GM12878 (cell line): Measurements from ENCODE around the gene CACTIN. TPM values are rescaled to one million over a fixed set of nuclear protein-coding genes. Genes with fewer than 3 reads are reported as not detected.

ENCODE experiments used
- ASH2L ChIP-seq: fragments of 300-600, 200-600 bp; sonication (generic); IDR thresholded peaks from 2 replicates; pipeline ENCODE4 v1.6.1; 2017; ENCODE audit warnings: low read depth, mild to moderate bottlenecking, borderline replicate concordance
- BACH1 ChIP-seq: fragments of 450-650 bp; IDR thresholded peaks from 2 replicates; pipeline ENCODE4 v1.6.1; 2017; ENCODE audit warnings: mild to moderate bottlenecking, borderline replicate concordance
- BHLHE40 ChIP-seq, 2 experiments: fragments of 450-650 bp in 1 of 2; IDR thresholded peaks; 2 replicates each; pipeline ENCODE4 v1.6.1; 2011 to 2017; ENCODE audit warnings: low read depth in 2 of 2, borderline replicate concordance in 1 of 2, improper control_type of control experiment in 1 of 2, low read length in 1 of 2, mild to moderate bottlenecking in 1 of 2
- EZH2 ChIP-seq: IDR thresholded peaks from 2 replicates; pipeline ENCODE4 v1.6.1; 2012; ENCODE audit warnings: low read depth, mild to moderate bottlenecking, control low read depth, inconsistent platforms, low read length, borderline replicate concordance; ENCODE audit not compliant: control insufficient read depth
- KLF5 ChIP-seq: fragments of 450-650 bp; IDR thresholded peaks from 2 replicates; pipeline ENCODE4 v1.6.1; 2014; ENCODE audit warnings: mild to moderate bottlenecking; ENCODE audit not compliant: partially characterized antibody
- MTA2 ChIP-seq: fragments of 450-650 bp; IDR thresholded peaks from 2 replicates; pipeline ENCODE4 v1.6.1; 2016; ENCODE audit warnings: low read depth, mild to moderate bottlenecking, moderate library complexity
- NBN ChIP-seq: fragments of 450-650 bp; IDR thresholded peaks from 2 replicates; pipeline ENCODE4 v1.6.1; 2016
- NR2F1 ChIP-seq: fragments of 450-650 bp; conservative IDR thresholded peaks from 2 replicates; pipeline ENCODE4 v1.6.1; 2017; ENCODE audit warnings: mild to moderate bottlenecking
- PRDM15 ChIP-seq: fragments of 450-650 bp; formaldehyde crosslinking; IDR thresholded peaks from 2 replicates; pipeline ENCODE4 v1.4.0; 2020; ENCODE audit warnings: mild to moderate bottlenecking, moderate library complexity
- RAD21 ChIP-seq: IDR thresholded peaks from 2 replicates; pipeline ENCODE4 v1.6.1; 2011; ENCODE audit warnings: mild to moderate bottlenecking, low read depth, low read length, moderate library complexity; ENCODE audit not compliant: insufficient read depth
- RUNX3 ChIP-seq: IDR thresholded peaks from 2 replicates; pipeline ENCODE4 v1.6.1; 2012; ENCODE audit warnings: low read length, inconsistent platforms
- SMAD1 ChIP-seq: fragments of 450-650 bp; IDR thresholded peaks from 2 replicates; pipeline ENCODE4 v1.6.1; 2018; ENCODE audit warnings: mild to moderate bottlenecking, low read depth; ENCODE audit not compliant: partially characterized antibody
- SMC3 ChIP-seq: IDR thresholded peaks from 2 replicates; pipeline ENCODE4 v1.6.1; 2011; ENCODE audit warnings: low read length, improper control_type of control experiment, borderline replicate concordance
- SP1 ChIP-seq: IDR thresholded peaks from one replicate; pipeline ENCODE4 v1.6.1; 2011; ENCODE audit warnings: low read depth, low read length
- TARDBP ChIP-seq: IDR thresholded peaks from 2 replicates; pipeline ENCODE4 v1.6.1; 2016; ENCODE audit warnings: borderline replicate concordance
- TCF3 ChIP-seq: IDR thresholded peaks from 2 replicates; pipeline ENCODE4 v1.6.1; 2012; ENCODE audit warnings: low read depth, mild to moderate bottlenecking, low read length, borderline replicate concordance; ENCODE audit not compliant: insufficient read depth
- YY1 ChIP-seq: IDR thresholded peaks from 2 replicates; pipeline ENCODE4 v1.6.1; 2011; ENCODE audit warnings: low read depth, mild to moderate bottlenecking, low read length
- ZNF384 ChIP-seq: IDR thresholded peaks from 2 replicates; pipeline ENCODE4 v1.6.1; 2012; ENCODE audit warnings: low read depth, mild to moderate bottlenecking, low read length, improper control_type of control experiment, borderline replicate concordance
- ZZZ3 ChIP-seq: IDR thresholded peaks from 2 replicates; pipeline ENCODE4 v1.6.1; 2011; ENCODE audit warnings: low read depth; ENCODE audit not compliant: control insufficient read depth, insufficient read length
- polyA plus RNA-seq, 11 experiments: library from polyadenylated mRNA; depleted of rRNA in 4 of 11; unstranded in 6 of 11; stranded (reverse) in 5 of 11; fragments of >200 nt; fragmentation: Nextera tagmentation in 4 of 11; fragmentation: Illumina TruSeq in 1 of 11; extraction: Ambion mirVana in 4 of 11; extraction: Trizol in 1 of 11; gene quantifications; 1 replicate in 1 of 11; 2 replicates in 10 of 11; pipeline versions ENCODE4 v1.2.1 to v1.2.3, GENCODE V29; 2011 to 2016; ENCODE audit warnings: inconsistent platforms in 2 of 11, missing spikeins in 2 of 11, low read depth in 1 of 11
- total RNA-seq, 4 experiments: library from RNA; depleted of rRNA in 3 of 4; stranded (reverse); fragments of >200 nt in 3 of 4; fragmentation: Illumina TruSeq in 1 of 4; extraction: Trizol in 1 of 4; gene quantifications; 2 replicates each; pipeline versions ENCODE4 v1.2.1 to v1.2.3, GENCODE V29; 2013 to 2021
- TF ChIP-seq, protein P1 (sequence below): fragments of 450-650 bp; IDR thresholded peaks from 2 replicates; pipeline ENCODE4 v1.6.1; 2016; ENCODE audit warnings: mild to moderate bottlenecking
- TF ChIP-seq, protein P2 (sequence below), 3 experiments: IDR thresholded peaks in 2 of 3; conservative IDR thresholded peaks in 1 of 3; 2 replicates each; pipeline ENCODE4 v1.5.1; 2011; ENCODE audit warnings: low read depth in 3 of 3, low read length in 3 of 3, mild to moderate bottlenecking in 3 of 3, control low read depth in 2 of 3, moderate library complexity in 2 of 3, inconsistent platforms in 1 of 3, mixed read lengths in 1 of 3; ENCODE audit not compliant: control insufficient read depth in 2 of 3, insufficient read depth in 1 of 3; ENCODE audit errors: extremely low read depth in 1 of 3

CACTIN gene
- total and polyA plus RNA-seq, 10 of the 15 experiments (the other 5 are each of a cell fraction or from before 2014, with no cell fraction given): 0.40 to 31.4 (median 12.5) TPM

GRCh38 chr19:3665681-3666544 lies 39.3 kb upstream of the CACTIN start (continued):
- no peak for TF ChIP-seq PRDM15 (CRISPR knock-in tag)
- TF ChIP-seq SP1: peak; percentile 19
- TF ChIP-seq SMC3: peak; percentile 90
- no peak for TF ChIP-seq SMAD1
- TF ChIP-seq, protein P1, sequence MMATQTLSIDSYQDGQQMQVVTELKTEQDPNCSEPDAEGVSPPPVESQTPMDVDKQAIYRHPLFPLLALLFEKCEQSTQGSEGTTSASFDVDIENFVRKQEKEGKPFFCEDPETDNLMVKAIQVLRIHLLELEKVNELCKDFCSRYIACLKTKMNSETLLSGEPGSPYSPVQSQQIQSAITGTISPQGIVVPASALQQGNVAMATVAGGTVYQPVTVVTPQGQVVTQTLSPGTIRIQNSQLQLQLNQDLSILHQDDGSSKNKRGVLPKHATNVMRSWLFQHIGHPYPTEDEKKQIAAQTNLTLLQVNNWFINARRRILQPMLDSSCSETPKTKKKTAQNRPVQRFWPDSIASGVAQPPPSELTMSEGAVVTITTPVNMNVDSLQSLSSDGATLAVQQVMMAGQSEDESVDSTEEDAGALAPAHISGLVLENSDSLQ: no peak
- TF ChIP-seq ZZZ3: no peak
- TF ChIP-seq MTA2: no peak
- peak; percentile 88 for TF ChIP-seq YY1
- peak; percentile 84 for TF ChIP-seq RAD21
- TF ChIP-seq NR2F1: peak; percentile 85
- TF ChIP-seq KLF5: no peak
- TF ChIP-seq BHLHE40 (IDR thresholded peaks at IDR 0.05; ENCODE audit: borderline replicate concordance in 1 of 2, low read depth in 2 of 2, low read length in 1 of 2): 0 out of 4 replicates have a peak, but pooled peaks of 1 of the 2 experiments have one; percentile 28
- TF ChIP-seq BACH1: 0 out of 2 replicates have a peak, but pooled peaks have one; percentile 19
- TF ChIP-seq TARDBP: peak; percentile 23; the same call in 1 of the 2 replicates
- no peak for TF ChIP-seq RUNX3
- TF ChIP-seq ZNF384: no peak
- TF ChIP-seq, protein P2, sequence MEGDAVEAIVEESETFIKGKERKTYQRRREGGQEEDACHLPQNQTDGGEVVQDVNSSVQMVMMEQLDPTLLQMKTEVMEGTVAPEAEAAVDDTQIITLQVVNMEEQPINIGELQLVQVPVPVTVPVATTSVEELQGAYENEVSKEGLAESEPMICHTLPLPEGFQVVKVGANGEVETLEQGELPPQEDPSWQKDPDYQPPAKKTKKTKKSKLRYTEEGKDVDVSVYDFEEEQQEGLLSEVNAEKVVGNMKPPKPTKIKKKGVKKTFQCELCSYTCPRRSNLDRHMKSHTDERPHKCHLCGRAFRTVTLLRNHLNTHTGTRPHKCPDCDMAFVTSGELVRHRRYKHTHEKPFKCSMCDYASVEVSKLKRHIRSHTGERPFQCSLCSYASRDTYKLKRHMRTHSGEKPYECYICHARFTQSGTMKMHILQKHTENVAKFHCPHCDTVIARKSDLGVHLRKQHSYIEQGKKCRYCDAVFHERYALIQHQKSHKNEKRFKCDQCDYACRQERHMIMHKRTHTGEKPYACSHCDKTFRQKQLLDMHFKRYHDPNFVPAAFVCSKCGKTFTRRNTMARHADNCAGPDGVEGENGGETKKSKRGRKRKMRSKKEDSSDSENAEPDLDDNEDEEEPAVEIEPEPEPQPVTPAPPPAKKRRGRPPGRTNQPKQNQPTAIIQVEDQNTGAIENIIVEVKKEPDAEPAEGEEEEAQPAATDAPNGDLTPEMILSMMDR (IDR thresholded peaks at IDR 0.05 in 2 of 3, conservative IDR thresholded peaks at IDR 0.05 in 1 of 3; ENCODE audit: control insufficient read depth in 2 of 3, extremely low read depth in 1 of 3, insufficient read depth in 1 of 3, low read depth in 3 of 3, low read length in 3 of 3): peak; percentile 82 to 97 (median 94)
- TF ChIP-seq ASH2L: no peak
- 0 out of 2 replicates have a peak, but pooled peaks have one; percentile 34 for TF ChIP-seq TCF3
- 0 out of 2 replicates have a peak, but pooled peaks have one; percentile 36 for TF ChIP-seq NBN
- no peak for TF ChIP-seq EZH2
